ENCODE data around the gene TM9SF1.

The TM9SF1 gene

GRCh38 chr14:24194186-24194872 is 912 bp downstream of the TM9SF1 start (continued):
- TF ChIP-seq POU6F1 (CRISPR knock-in tag; IDR thresholded peaks at IDR 0.05; ENCODE audit: borderline replicate concordance, low read depth) = no peak
- no peak for TF ChIP-seq BACH2 (CRISPR knock-in tag; IDR thresholded peaks at IDR 0.05; ENCODE audit: borderline replicate concordance)
- TF ChIP-seq CSDC2 (CRISPR knock-in tag; IDR thresholded peaks at IDR 0.05) = no peak
- TF ChIP-seq ISL1 (CRISPR knock-in tag; IDR thresholded peaks at IDR 0.05) = no peak
- TF ChIP-seq ZFP3 (CRISPR knock-in tag; IDR thresholded peaks at IDR 0.05) = no peak
- TF ChIP-seq ZNF8 (CRISPR knock-in tag; IDR thresholded peaks at IDR 0.05) = no peak
- no peak for TF ChIP-seq ESRRG (CRISPR knock-in tag; IDR thresholded peaks at IDR 0.05)
- no peak for TF ChIP-seq SNAI2 (CRISPR knock-in tag; IDR thresholded peaks at IDR 0.05)

- TF ChIP-seq ZNF70 (CRISPR knock-in tag; IDR thresholded peaks at IDR 0.05) (no peak), TOX (CRISPR knock-in tag; IDR thresholded peaks at IDR 0.05; ENCODE audit: borderline replicate concordance) (no peak), RARB (CRISPR knock-in tag; IDR thresholded peaks at IDR 0.05) (no peak), PATZ1 (CRISPR knock-in tag; IDR thresholded peaks at IDR 0.05; ENCODE audit: borderline replicate concordance) (no peak), CSRNP3 (CRISPR knock-in tag; IDR thresholded peaks at IDR 0.05) (no peak), SNAI2 (CRISPR knock-in tag; IDR thresholded peaks at IDR 0.05) (no peak), CREB5 (CRISPR knock-in tag; IDR thresholded peaks at IDR 0.05; ENCODE audit: low read depth) (no peak), TCF4 (CRISPR knock-in tag; IDR thresholded peaks at IDR 0.05; ENCODE audit: borderline replicate concordance) (no peak), BACH2 (CRISPR knock-in tag; IDR thresholded peaks at IDR 0.05; ENCODE audit: borderline replicate concordance) (no peak), ZFP3 (CRISPR knock-in tag; IDR thresholded peaks at IDR 0.05) (no peak), ZNF565 (CRISPR knock-in tag; conservative IDR thresholded peaks at IDR 0.05; ENCODE audit: low read depth) (no peak), ESRRG (CRISPR knock-in tag; IDR thresholded peaks at IDR 0.05) (no peak), POU6F1 (CRISPR knock-in tag; IDR thresholded peaks at IDR 0.05; ENCODE audit: borderline replicate concordance, low read depth) (no peak), ARNTL (CRISPR knock-in tag; IDR thresholded peaks at IDR 0.05; ENCODE audit: borderline replicate concordance, low read depth) (no peak), PPARA (CRISPR knock-in tag; IDR thresholded peaks at IDR 0.05; ENCODE audit: borderline replicate concordance) (no peak), ISL1 (CRISPR knock-in tag; IDR thresholded peaks at IDR 0.05) (no peak), ZC3H10 (CRISPR knock-in tag; IDR thresholded peaks at IDR 0.05) (no peak)
- ATAC-seq = no peak
Measured at GRCh38 chr14:24192933-24193332, 2.3 kb downstream of the TM9SF1 start.

- ATAC-seq = no peak
- TF ChIP-seq RARB (CRISPR knock-in tag; IDR thresholded peaks at IDR 0.05) = no peak
- TF ChIP-seq PATZ1 (CRISPR knock-in tag; IDR thresholded peaks at IDR 0.05; ENCODE audit: borderline replicate concordance) = no peak
- no peak for TF ChIP-seq ZFP30 (CRISPR knock-in tag; IDR thresholded peaks at IDR 0.05)
- no peak for TF ChIP-seq POU6F1 (CRISPR knock-in tag; IDR thresholded peaks at IDR 0.05; ENCODE audit: borderline replicate concordance, low read depth)
- no peak for TF ChIP-seq ISL1 (CRISPR knock-in tag; IDR thresholded peaks at IDR 0.05)
- no peak for TF ChIP-seq TCF4 (CRISPR knock-in tag; IDR thresholded peaks at IDR 0.05; ENCODE audit: borderline replicate concordance)
- TF ChIP-seq ZNF565 (CRISPR knock-in tag; conservative IDR thresholded peaks at IDR 0.05; ENCODE audit: low read depth) = no peak
Measured at GRCh38 chr14:24190416-24190815, 4.8 kb downstream of the TM9SF1 start.
